HFFc6 (cell line): ENCODE data around the gene SLCO3A1. TPM values are rescaled to one million over a fixed set of nuclear protein-coding genes. Genes with fewer than 3 reads are reported as not detected.

Experiments
- DNase-seq: peaks from one replicate; pipeline ENCODE4 v3.0.0-alpha.2; 2018
- H3K27ac Mint-ChIP-seq: 2 replicates; pipeline ENCODE4 v1.8.0; 2020; ENCODE audit warnings: mild to moderate bottlenecking, mixed read lengths
- H3K27me3 Mint-ChIP-seq: 2 replicates; pipeline ENCODE4 v1.8.0; 2021; ENCODE audit warnings: mild to moderate bottlenecking, moderate library complexity, mixed read lengths; ENCODE audit not compliant: insufficient read depth
- H3K36me3 Mint-ChIP-seq: 2 replicates; pipeline ENCODE4 v1.8.0; 2021; ENCODE audit warnings: low read depth, mixed read lengths
- H3K4me1 Mint-ChIP-seq: 2 replicates; pipeline ENCODE4 v1.8.0; 2020; ENCODE audit warnings: low read depth, mixed read lengths
- H3K4me3 Mint-ChIP-seq: 2 replicates; pipeline ENCODE4 v1.8.0; 2020; ENCODE audit warnings: mild to moderate bottlenecking, moderate library complexity, mixed read lengths
- H3K9me3 Mint-ChIP-seq: 2 replicates; pipeline ENCODE4 v1.8.0; 2020; ENCODE audit warnings: mild to moderate bottlenecking, mixed read lengths
- total RNA-seq, 6 experiments: library from RNA; stranded (reverse); fragmentation: NEBNext Ultra II Directional; extraction: Animal tissue kit (Norgen Biotek cat#: 25700); gene quantifications; 2 replicates in 1 of 6; 3 replicates in 5 of 6; pipeline ENCODE4 v1.2.3, GENCODE V29; 2021
- TF ChIP-seq, protein P1 (sequence below): fragments of 200-600 bp; sonication (generic); IDR thresholded peaks from 2 replicates; pipeline ENCODE4 v1.5.0; 2021; ENCODE audit warnings: antibody characterized with exemption, mild to moderate bottlenecking

Gene SLCO3A1
- total RNA-seq, 6 experiments from 2014 or later: 5.7 to 19.4 (median 14.4) TPM

- peaks cover 2% of the 10 kb centered on the region; the same call in 1 of the 2 replicates for H3K27me3 Mint-ChIP-seq
- no peak overlapping the region for H3K4me3 Mint-ChIP-seq
- no peaks in the 10 kb centered on the region for H3K4me1 Mint-ChIP-seq
- H3K9me3 Mint-ChIP-seq: no peaks in the 10 kb centered on the region; the same call in 1 of the 2 replicates
- DNase-seq: no peak
- no peak overlapping the region for H3K27ac Mint-ChIP-seq
- TF ChIP-seq, protein P1, sequence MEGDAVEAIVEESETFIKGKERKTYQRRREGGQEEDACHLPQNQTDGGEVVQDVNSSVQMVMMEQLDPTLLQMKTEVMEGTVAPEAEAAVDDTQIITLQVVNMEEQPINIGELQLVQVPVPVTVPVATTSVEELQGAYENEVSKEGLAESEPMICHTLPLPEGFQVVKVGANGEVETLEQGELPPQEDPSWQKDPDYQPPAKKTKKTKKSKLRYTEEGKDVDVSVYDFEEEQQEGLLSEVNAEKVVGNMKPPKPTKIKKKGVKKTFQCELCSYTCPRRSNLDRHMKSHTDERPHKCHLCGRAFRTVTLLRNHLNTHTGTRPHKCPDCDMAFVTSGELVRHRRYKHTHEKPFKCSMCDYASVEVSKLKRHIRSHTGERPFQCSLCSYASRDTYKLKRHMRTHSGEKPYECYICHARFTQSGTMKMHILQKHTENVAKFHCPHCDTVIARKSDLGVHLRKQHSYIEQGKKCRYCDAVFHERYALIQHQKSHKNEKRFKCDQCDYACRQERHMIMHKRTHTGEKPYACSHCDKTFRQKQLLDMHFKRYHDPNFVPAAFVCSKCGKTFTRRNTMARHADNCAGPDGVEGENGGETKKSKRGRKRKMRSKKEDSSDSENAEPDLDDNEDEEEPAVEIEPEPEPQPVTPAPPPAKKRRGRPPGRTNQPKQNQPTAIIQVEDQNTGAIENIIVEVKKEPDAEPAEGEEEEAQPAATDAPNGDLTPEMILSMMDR: no peak
- H3K36me3 Mint-ChIP-seq: no peaks in the 10 kb centered on the region
Measured at GRCh38 chr15:92100301-92100700, 246.8 kb downstream of the SLCO3A1 start.

DNA sequence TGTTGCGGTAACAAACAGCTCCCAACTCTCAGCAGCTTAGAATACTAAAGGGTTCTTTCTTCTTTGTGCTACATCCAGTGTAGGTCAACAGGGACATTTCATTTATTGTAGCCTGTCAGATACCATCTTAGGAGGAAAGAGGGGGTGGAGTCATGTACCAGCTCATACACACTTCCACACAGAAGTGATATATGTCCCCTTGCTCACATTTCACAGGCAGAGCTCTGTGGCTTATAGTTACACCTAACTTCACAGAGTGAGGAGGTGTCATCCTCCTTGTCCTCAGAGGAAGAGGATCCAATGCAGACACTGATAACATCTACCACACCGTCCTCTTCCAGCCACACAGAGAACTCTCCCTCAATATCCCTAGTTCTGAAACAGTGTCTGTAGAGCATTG is 247.2 kb downstream of the SLCO3A1 start:
- H3K27ac Mint-ChIP-seq: no peak overlapping the region
- no peaks in the 10 kb centered on the region for H3K36me3 Mint-ChIP-seq
- H3K9me3 Mint-ChIP-seq: no peaks in the 10 kb centered on the region; the same call in 1 of the 2 replicates
- no peak for DNase-seq
- H3K27me3 Mint-ChIP-seq: peaks cover 2% of the 10 kb centered on the region; the same call in 1 of the 2 replicates
- no peak overlapping the region for H3K4me3 Mint-ChIP-seq
- no peaks in the 10 kb centered on the region for H3K4me1 Mint-ChIP-seq
- TF ChIP-seq, protein P1: no peak

- DNase-seq: no peak
- Mint-ChIP-seq H3K4me3 (no peak overlapping the region), H3K4me1 (no peaks in the 10 kb centered on the region), H3K9me3 (no peaks in the 10 kb centered on the region; the same call in 1 of the 2 replicates), H3K27ac (no peak overlapping the region), H3K27me3 (peaks cover 2% of the 10 kb centered on the region; the same call in 1 of the 2 replicates), H3K36me3 (no peaks in the 10 kb centered on the region)
- TF ChIP-seq, protein P1: no peak
Measured at GRCh38 chr15:92101708-92102394, 248.3 kb downstream of the SLCO3A1 start.

DNA sequence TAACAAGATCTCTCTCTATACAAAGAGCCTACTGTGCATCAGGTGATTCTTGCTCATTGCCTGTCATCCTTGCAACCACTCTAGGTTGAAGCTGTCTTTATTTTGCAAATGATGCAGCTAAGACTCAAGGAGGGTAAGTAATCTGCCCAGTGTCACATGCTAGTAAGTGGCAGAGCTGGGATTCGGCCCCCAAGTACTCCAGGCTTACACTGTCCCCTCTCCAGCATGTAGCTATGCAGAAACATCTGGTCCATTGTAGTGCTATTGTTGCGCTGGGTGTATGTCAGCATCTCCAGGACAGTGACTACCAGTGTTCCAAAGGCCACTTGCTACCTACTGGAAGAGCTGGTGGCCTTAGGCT is 248.9 kb downstream of the SLCO3A1 start:
- Mint-ChIP-seq H3K4me1 (no peaks in the 10 kb centered on the region), H3K4me3 (no peak overlapping the region), H3K27ac (no peak overlapping the region)

DNA sequence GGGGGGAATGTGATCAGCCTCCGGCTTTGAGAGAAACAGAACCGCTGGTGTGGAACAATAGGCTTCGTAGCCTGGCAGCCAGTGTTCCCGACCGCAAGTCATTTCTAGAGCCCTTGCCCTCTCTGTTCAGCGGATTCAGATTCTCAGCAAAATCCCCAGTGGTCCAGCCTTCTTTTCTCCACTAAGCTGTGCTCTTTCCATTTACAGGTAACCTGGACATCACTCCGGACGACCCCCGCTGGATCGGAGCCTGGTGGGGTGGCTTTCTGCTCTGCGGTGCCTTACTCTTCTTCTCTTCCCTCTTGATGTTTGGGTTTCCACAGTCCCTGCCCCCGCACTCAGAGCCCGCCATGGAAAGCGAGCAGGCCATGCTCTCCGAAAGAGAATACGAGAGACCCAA is 250.6 kb downstream of the SLCO3A1 start:
- Mint-ChIP-seq H3K9me3 (no peaks in the 10 kb centered on the region; the same call in 1 of the 2 replicates), H3K4me3 (no peak overlapping the region)

More for the DNA sequence above, 248.9 kb downstream of the SLCO3A1 start:
- no peaks in the 10 kb centered on the region for H3K36me3 Mint-ChIP-seq
- peaks cover 1% of the 10 kb centered on the region; the same call in 1 of the 2 replicates for H3K27me3 Mint-ChIP-seq
- TF ChIP-seq, protein P1: no peak
- DNase-seq: no peak
- no peaks in the 10 kb centered on the region; the same call in 1 of the 2 replicates for H3K9me3 Mint-ChIP-seq

More for the DNA sequence above, 250.6 kb downstream of the SLCO3A1 start:
- Mint-ChIP-seq H3K4me1 (no peaks in the 10 kb centered on the region), H3K27me3 (peaks cover 2% of the 10 kb centered on the region; the same call in 1 of the 2 replicates), H3K36me3 (no peaks in the 10 kb centered on the region), H3K27ac (no peak overlapping the region)
- no peak for DNase-seq
- TF ChIP-seq, protein P1: no peak
